K562 (cell line): ENCODE results near the gene ABHD8. TPM values are rescaled to one million over a fixed set of nuclear protein-coding genes. Genes with fewer than 3 reads are reported as not detected.

Experiments used
- ARID2 ChIP-seq: fragments of 450-650 bp; IDR thresholded peaks from 2 replicates; pipeline ENCODE4 v1.6.1; 2017; ENCODE audit warnings: antibody characterized with exemption, mild to moderate bottlenecking
- BCLAF1 ChIP-seq, 2 experiments: fragments of 450-650 bp in 1 of 2; IDR thresholded peaks; 2 replicates each; pipeline ENCODE4 v1.6.1; 2011 to 2017; ENCODE audit warnings: low read depth in 2 of 2, antibody characterized with exemption in 1 of 2, borderline replicate concordance in 1 of 2, low read length in 1 of 2, mild to moderate bottlenecking in 1 of 2, mixed read lengths in 1 of 2; ENCODE audit not compliant: control insufficient read depth in 1 of 2
- BMI1 ChIP-seq: fragments of 150-350 bp; IDR thresholded peaks from 2 replicates; pipeline ENCODE4 v1.6.1; 2014; ENCODE audit warnings: low read length
- ESRRB ChIP-seq: fragments of 250-450 bp; sonication (Bioruptor Pico); IDR thresholded peaks from 2 replicates; pipeline ENCODE4 v1.5.0; 2020; ENCODE audit warnings: mild to moderate bottlenecking, moderate library complexity, borderline replicate concordance
- GTF3C2 ChIP-seq: IDR thresholded peaks from 3 replicates; pipeline ENCODE4 v1.6.1; 2011; ENCODE audit warnings: borderline replicate concordance, mild to moderate bottlenecking, moderate library complexity; ENCODE audit not compliant: insufficient read length; ENCODE audit errors: extremely low read depth
- IFI16 ChIP-seq: fragments of 250-450 bp; sonication (Bioruptor Pico); IDR thresholded peaks from 2 replicates; pipeline ENCODE4 v2.1.2; 2022; ENCODE audit warnings: mild to moderate bottlenecking, inconsistent platforms
- JUNB ChIP-seq: fragments of 450-650 bp; formaldehyde crosslinking; conservative IDR thresholded peaks from 2 replicates; pipeline ENCODE4 v1.4.0; 2020; ENCODE audit warnings: mild to moderate bottlenecking
- MAFG ChIP-seq: fragments of 450-650 bp; conservative IDR thresholded peaks from 2 replicates; pipeline ENCODE4 v1.6.1; 2016; ENCODE audit warnings: missing genetic modification characterization, missing compliant biosample characterization
- NCOA4 ChIP-seq: fragments of 450-650 bp; IDR thresholded peaks from 2 replicates; pipeline ENCODE4 v1.6.1; 2018; ENCODE audit warnings: mild to moderate bottlenecking; ENCODE audit not compliant: partially characterized antibody
- NCOR1 ChIP-seq: fragments of 450-650 bp; IDR thresholded peaks from 2 replicates; pipeline ENCODE4 v1.6.1; 2016; ENCODE audit warnings: mild to moderate bottlenecking, moderate library complexity
- NEUROD1 ChIP-seq: fragments of 150-350 bp; IDR thresholded peaks from 2 replicates; pipeline ENCODE4 v1.6.1; 2014; ENCODE audit warnings: borderline replicate concordance, low read length, low read depth; ENCODE audit not compliant: partially characterized antibody
- NFXL1 ChIP-seq: fragments of 450-650 bp; formaldehyde crosslinking; IDR thresholded peaks from 2 replicates; pipeline ENCODE4 v1.4.0; 2021; ENCODE audit warnings: mild to moderate bottlenecking
- NUFIP1 ChIP-seq: fragments of 450-650 bp; IDR thresholded peaks from 2 replicates; pipeline ENCODE4 v1.6.1; 2018; ENCODE audit not compliant: partially characterized antibody
- PML ChIP-seq: IDR thresholded peaks from 2 replicates; pipeline ENCODE4 v1.6.1; 2012; ENCODE audit warnings: low read length, inconsistent platforms
- POLR2A ChIP-seq: fragments of 450-650 bp; conservative IDR thresholded peaks from 2 replicates; pipeline ENCODE4 v1.6.1; 2016
- SMARCE1 ChIP-seq: fragments of 450-650 bp; IDR thresholded peaks from 2 replicates; pipeline ENCODE4 v1.7.1; 2016; ENCODE audit warnings: mild to moderate bottlenecking
- STAT5B ChIP-seq: fragments of 250-450 bp; sonication (Bioruptor Pico); IDR thresholded peaks from 2 replicates; pipeline ENCODE4 v1.8.0; 2021; ENCODE audit warnings: mild to moderate bottlenecking, inconsistent platforms
- THRA ChIP-seq: fragments of 450-650 bp; IDR thresholded peaks from 2 replicates; pipeline ENCODE4 v1.6.1; 2017; ENCODE audit warnings: mild to moderate bottlenecking, moderate library complexity
- ZNF165 ChIP-seq: fragments of 250-450 bp; sonication (Bioruptor Pico); IDR thresholded peaks from 2 replicates; pipeline ENCODE4 v1.4.0; 2020; ENCODE audit warnings: borderline replicate concordance
- ZNF589 ChIP-seq: fragments of 200-800 bp; sonication (Bioruptor generic); IDR thresholded peaks from 2 replicates; pipeline ENCODE4 v1.6.1; 2016; ENCODE audit warnings: low read depth, missing genetic modification characterization, missing compliant biosample characterization
- polyA plus RNA-seq, 8 experiments: library from polyadenylated mRNA; depleted of rRNA in 4 of 8; stranded (reverse) in 5 of 8; unstranded in 3 of 8; fragments of >200 nt; fragmentation: Nextera tagmentation in 2 of 8; fragmentation: Illumina TruSeq in 1 of 8; extraction: Ambion mirVana in 2 of 8; extraction: Trizol in 1 of 8; gene quantifications; 2 replicates each; pipeline versions ENCODE4 v1.2.1 to v1.2.3, GENCODE V29; 2011 to 2014; ENCODE audit warnings: inconsistent platforms in 1 of 8, missing spikeins in 1 of 8
- total RNA-seq, 7 experiments: library from RNA; depleted of rRNA in 6 of 7; stranded (reverse); fragments of >200 nt in 6 of 7; fragmentation: Illumina TruSeq in 2 of 7; extraction: Trizol in 2 of 7; gene quantifications; 2 replicates each; pipeline versions ENCODE4 v1.2.1 to v1.2.3, GENCODE V29; 2011 to 2021; ENCODE audit warnings: low replicate concordance in 1 of 7

ABHD8 gene
- total and polyA plus RNA-seq, 9 of the 15 experiments (the other 6 are each of a cell fraction or from before 2014, with no cell fraction given) = 0.04 to 6.6 (median 2.0) TPM; not detected in 1

- TF ChIP-seq BCLAF1 (IDR thresholded peaks at IDR 0.05; ENCODE audit: borderline replicate concordance in 1 of 2, control insufficient read depth in 1 of 2, low read depth in 2 of 2, low read length in 1 of 2) = no peak
- peak; percentile 97 for TF ChIP-seq NEUROD1
- TF ChIP-seq STAT5B = no peak
- no peak for TF ChIP-seq ZNF165 (CRISPR knock-in tag)
- no peak for TF ChIP-seq JUNB (CRISPR knock-in tag)
- TF ChIP-seq NFXL1 (CRISPR knock-in tag) = no peak
- TF ChIP-seq BMI1 = no peak
- no peak for TF ChIP-seq SMARCE1
- no peak for TF ChIP-seq THRA
- no peak for TF ChIP-seq ARID2
- no peak for TF ChIP-seq NCOA4
- no peak for TF ChIP-seq NUFIP1
- no peak for TF ChIP-seq IFI16
- no peak for TF ChIP-seq NCOR1
- TF ChIP-seq MAFG = no peak
- no peak for TF ChIP-seq ESRRB
- no peak for TF ChIP-seq GTF3C2
- TF ChIP-seq ZNF589 (CRISPR knock-in tag) = peak; percentile 100
- peak; percentile 92 for TF ChIP-seq POLR2A
- TF ChIP-seq PML = peak; percentile 70; the same call in 1 of the 2 replicates
Observed at GRCh38 chr19:17266975-17267788, 36.0 kb downstream of the ABHD8 start, which contains the start of gene BABAM1 (continued).
